Ectodermal cell (in vitro differentiated cells): ENCODE data around the gene LONP2.

Experiments
- H3K27ac ChIP-seq: 2 replicates; pipeline ENCODE4 v1.7.0; 2013; ENCODE audit warnings: mild to moderate bottlenecking, low read depth, low read length; ENCODE audit not compliant: insufficient read depth, poor library complexity, severe bottlenecking
- H3K27me3 ChIP-seq: 2 replicates; pipeline ENCODE4 v1.7.0; 2013; ENCODE audit warnings: mild to moderate bottlenecking, low read length; ENCODE audit not compliant: insufficient read depth, control insufficient read depth, poor library complexity, severe bottlenecking
- H3K36me3 ChIP-seq: one replicate; pipeline ENCODE4 v1.7.0; 2013; ENCODE audit warnings: low read length; ENCODE audit not compliant: control insufficient read depth, insufficient read depth
- H3K4me1 ChIP-seq: one replicate; pipeline ENCODE4 v1.7.0; 2013; ENCODE audit warnings: low read length; ENCODE audit not compliant: control insufficient read depth, insufficient read depth
- H3K4me3 ChIP-seq: 2 replicates; pipeline ENCODE4 v1.7.0; 2013; ENCODE audit warnings: low read depth, low read length, control low read depth; ENCODE audit not compliant: insufficient read depth
- H3K9me3 ChIP-seq: 2 replicates; pipeline ENCODE4 v1.7.0; 2013; ENCODE audit warnings: mild to moderate bottlenecking, low read length, moderate library complexity; ENCODE audit not compliant: control insufficient read depth
- WGBS, 2 experiments: methylation state at CpG; one replicate each; pipeline ENCODE4 v1.1.7; 2013; ENCODE audit warnings: missing lambda C conversion rate in 2 of 2; 5-methylcytosine and 5-hydroxymethylcytosine counted together

The LONP2 gene

GRCh38 chr16:48284772-48285409 is 40.8 kb downstream of the LONP2 start:
- Histone ChIP-seq H3K9me3 (no peaks in the 10 kb centered on the region), H3K36me3 (peaks cover 14% of the 10 kb centered on the region), H3K4me3 (no peak overlapping the region), H3K4me1 (no peaks in the 10 kb centered on the region), H3K27me3 (no peaks in the 10 kb centered on the region), H3K27ac (no peak overlapping the region)
- WGBS, 2 experiments = 92 to 93% methylated on average over 4 of the region's 4 CpGs

GRCh38 chr16:48287239-48287638 is 43.1 kb downstream of the LONP2 start:
- Histone ChIP-seq H3K36me3 (peaks cover 14% of the 10 kb centered on the region), H3K27me3 (no peaks in the 10 kb centered on the region), H3K27ac (no peak overlapping the region), H3K9me3 (no peaks in the 10 kb centered on the region), H3K4me3 (no peak overlapping the region), H3K4me1 (no peaks in the 10 kb centered on the region)

- H3K36me3 ChIP-seq = peaks cover 19% of the 10 kb centered on the region
- 100% methylated on average over 3 of the region's 3 CpGs for WGBS, 2 experiments
Observed at GRCh38 chr16:48291303-48291702, 47.2 kb downstream of the LONP2 start.

GRCh38 chr16:48291754-48292153 is 47.7 kb downstream of the LONP2 start:
- no peak overlapping the region for H3K4me3 ChIP-seq
- no peaks in the 10 kb centered on the region for H3K4me1 ChIP-seq
- H3K27me3 ChIP-seq = no peaks in the 10 kb centered on the region
- H3K36me3 ChIP-seq = peaks cover 17% of the 10 kb centered on the region
- WGBS, 2 experiments = 93 to 95% methylated on average over 4 of the region's 4 CpGs
- no peak overlapping the region for H3K27ac ChIP-seq
- H3K9me3 ChIP-seq = no peaks in the 10 kb centered on the region

More at GRCh38 chr16:48291303-48291702, 47.2 kb downstream of the LONP2 start:
- Histone ChIP-seq H3K9me3 (no peaks in the 10 kb centered on the region), H3K27ac (no peak overlapping the region), H3K4me3 (no peak overlapping the region), H3K4me1 (no peaks in the 10 kb centered on the region), H3K27me3 (no peaks in the 10 kb centered on the region)

GRCh38 chr16:48292452-48292851 is 48.4 kb downstream of the LONP2 start:
- H3K9me3 ChIP-seq = no peaks in the 10 kb centered on the region
- H3K36me3 ChIP-seq = peaks cover 10% of the 10 kb centered on the region

GRCh38 chr16:48294724-48295123 is 50.6 kb downstream of the LONP2 start:
- H3K9me3 ChIP-seq = no peaks in the 10 kb centered on the region
- no peak overlapping the region for H3K27ac ChIP-seq
- H3K4me3 ChIP-seq = no peak overlapping the region
- 100% methylated on average over 1 of the region's 1 CpG for WGBS, 2 experiments
- H3K36me3 ChIP-seq = peaks cover 12% of the 10 kb centered on the region
- H3K4me1 ChIP-seq = no peaks in the 10 kb centered on the region
- H3K27me3 ChIP-seq = no peaks in the 10 kb centered on the region

More at GRCh38 chr16:48292452-48292851, 48.4 kb downstream of the LONP2 start:
- H3K4me1 ChIP-seq = no peaks in the 10 kb centered on the region
- H3K27ac ChIP-seq = no peak overlapping the region
- WGBS, 2 experiments = 91 to 96% methylated on average over 2 of the region's 2 CpGs
- no peaks in the 10 kb centered on the region for H3K27me3 ChIP-seq
- no peak overlapping the region for H3K4me3 ChIP-seq

GRCh38 chr16:48295488-48296281 is 51.6 kb downstream of the LONP2 start:
- Histone ChIP-seq H3K27ac (no peak overlapping the region), H3K36me3 (peaks cover 15% of the 10 kb centered on the region), H3K9me3 (no peaks in the 10 kb centered on the region), H3K4me1 (no peaks in the 10 kb centered on the region), H3K4me3 (no peak overlapping the region), H3K27me3 (no peaks in the 10 kb centered on the region)
- 94 to 100% methylated on average over 1 of the region's 1 CpG for WGBS, 2 experiments

- peaks cover 26% of the 10 kb centered on the region for H3K36me3 ChIP-seq
- WGBS, 2 experiments = 96% methylated on average over 4 of the region's 4 CpGs
Observed at GRCh38 chr16:48299471-48299870, 55.4 kb downstream of the LONP2 start.

GRCh38 chr16:48300391-48300856 is 56.3 kb downstream of the LONP2 start:
- no peak overlapping the region for H3K4me3 ChIP-seq
- H3K4me1 ChIP-seq = no peaks in the 10 kb centered on the region
- H3K9me3 ChIP-seq = no peaks in the 10 kb centered on the region
- no peak overlapping the region for H3K27ac ChIP-seq
- H3K27me3 ChIP-seq = no peaks in the 10 kb centered on the region
- H3K36me3 ChIP-seq = peaks cover 26% of the 10 kb centered on the region
- whole genome bisulfite sequencing, 2 experiments = 100% methylated on average over 1 of the region's 1 CpG

More at GRCh38 chr16:48299471-48299870, 55.4 kb downstream of the LONP2 start:
- H3K4me1 ChIP-seq = no peaks in the 10 kb centered on the region
- no peaks in the 10 kb centered on the region for H3K27me3 ChIP-seq
- no peak overlapping the region for H3K4me3 ChIP-seq
- H3K27ac ChIP-seq = no peak overlapping the region
- H3K9me3 ChIP-seq = no peaks in the 10 kb centered on the region

- WGBS, 2 experiments = 97% methylated on average over 7 of the region's 7 CpGs
- Histone ChIP-seq H3K27ac (no peak overlapping the region), H3K4me1 (no peaks in the 10 kb centered on the region), H3K36me3 (peaks cover 8% of the 10 kb centered on the region), H3K4me3 (no peak overlapping the region), H3K9me3 (no peaks in the 10 kb centered on the region), H3K27me3 (no peaks in the 10 kb centered on the region)
Observed at GRCh38 chr16:48308535-48308934, 64.4 kb downstream of the LONP2 start.
